Upper lobe of left lung (tissue), 6 donors: Measurements from ENCODE around the gene HOXD12. TPM values are rescaled to one million over a fixed set of nuclear protein-coding genes. Genes with fewer than 3 reads are reported as not detected.

ENCODE experiments used
- ATAC-seq, 2 donors: fragments of 200-7000 bp; cut with Tn5 transposase; one replicate each; pipeline ENCODE4 v1.9.1; 2022; ENCODE audit warnings: mild to moderate bottlenecking in 2 of 2, moderate library complexity in 2 of 2; ENCODE audit not compliant: low FRiP score in 2 of 2
- DNase-seq, 2 donors: peaks; one replicate each; pipeline ENCODE4 v3.0.0-alpha.2; 2019 to 2020
- H3K27ac ChIP-seq, 4 donors: fragments of 200-600 bp; sonication (generic); one replicate each; pipeline ENCODE4 v1.5.1; 2016 to 2019
- H3K27me3 ChIP-seq, 4 donors: fragments of 200-600 bp; sonication (generic); one replicate each; pipeline ENCODE4 v1.5.1; 2017 to 2019
- H3K36me3 ChIP-seq, 4 donors: fragments of 200-600 bp; sonication (generic); one replicate each; pipeline ENCODE4 v1.5.1; 2016 to 2019
- H3K4me1 ChIP-seq, 4 donors: fragments of 200-600 bp; sonication (generic); one replicate each; pipeline ENCODE4 v1.5.1; 2018 to 2019
- H3K4me3 ChIP-seq, 4 donors: fragments of 200-600 bp; sonication (generic); one replicate each; pipeline ENCODE4 v1.5.1; 2017 to 2019; ENCODE audit warnings: mild to moderate bottlenecking in 2 of 4, moderate library complexity in 1 of 4
- H3K9me3 ChIP-seq, 4 donors: fragments of 200-600 bp; sonication (generic); one replicate each; pipeline ENCODE4 v1.5.1; 2018 to 2019
- EP300 ChIP-seq, 4 donors: sonication (generic); formaldehyde crosslinking; IDR thresholded peaks; one replicate each; pipeline ENCODE4 v1.5.1; 2017; ENCODE audit warnings: antibody characterized with exemption in 4 of 4, control low read depth in 2 of 4
- POLR2A ChIP-seq, 4 donors: fragments of 450-650 bp; IDR thresholded peaks; one replicate each; pipeline ENCODE4 v1.5.1; 2016 to 2017; ENCODE audit warnings: antibody characterized with exemption in 4 of 4, mild to moderate bottlenecking in 2 of 4
- POLR2AphosphoS5 ChIP-seq, 2 donors: sonication (generic); formaldehyde crosslinking; IDR thresholded peaks; one replicate each; pipeline ENCODE4 v1.5.1; 2017; ENCODE audit warnings: antibody characterized with exemption in 2 of 2
- WGBS, 2 donors: methylation state at CpG; one replicate each; pipeline ENCODE4 v1.1.5; 2017 to 2018; 5-methylcytosine and 5-hydroxymethylcytosine counted together
- total RNA-seq, 6 donors: library from RNA; depleted of rRNA in 4 of 6; stranded (reverse); fragments of >200 nt in 4 of 6; gene quantifications; one replicate each; pipeline versions ENCODE4 v1.1.0 to v1.2.1, GENCODE V29; 2016 to 2021
- TF ChIP-seq, protein P1 (sequence below), 6 experiments: fragments of 450-650 bp in 4 of 6; fragments of 200-600 bp in 2 of 6; sonication (generic) in 2 of 6; IDR thresholded peaks; one replicate each; pipeline ENCODE4 v1.5.1; 2016 to 2019; ENCODE audit warnings: antibody characterized with exemption in 6 of 6
- donor health status: DM: no; HTN: no; CAD: no; lungs with moderate emphysema.
- donor health status: DM: no; HTN: yes; CAD: no; lungs with severe emphysema.

The HOXD12 gene
- total RNA-seq, 6 donors from 2014 or later, result not detected

DNA sequence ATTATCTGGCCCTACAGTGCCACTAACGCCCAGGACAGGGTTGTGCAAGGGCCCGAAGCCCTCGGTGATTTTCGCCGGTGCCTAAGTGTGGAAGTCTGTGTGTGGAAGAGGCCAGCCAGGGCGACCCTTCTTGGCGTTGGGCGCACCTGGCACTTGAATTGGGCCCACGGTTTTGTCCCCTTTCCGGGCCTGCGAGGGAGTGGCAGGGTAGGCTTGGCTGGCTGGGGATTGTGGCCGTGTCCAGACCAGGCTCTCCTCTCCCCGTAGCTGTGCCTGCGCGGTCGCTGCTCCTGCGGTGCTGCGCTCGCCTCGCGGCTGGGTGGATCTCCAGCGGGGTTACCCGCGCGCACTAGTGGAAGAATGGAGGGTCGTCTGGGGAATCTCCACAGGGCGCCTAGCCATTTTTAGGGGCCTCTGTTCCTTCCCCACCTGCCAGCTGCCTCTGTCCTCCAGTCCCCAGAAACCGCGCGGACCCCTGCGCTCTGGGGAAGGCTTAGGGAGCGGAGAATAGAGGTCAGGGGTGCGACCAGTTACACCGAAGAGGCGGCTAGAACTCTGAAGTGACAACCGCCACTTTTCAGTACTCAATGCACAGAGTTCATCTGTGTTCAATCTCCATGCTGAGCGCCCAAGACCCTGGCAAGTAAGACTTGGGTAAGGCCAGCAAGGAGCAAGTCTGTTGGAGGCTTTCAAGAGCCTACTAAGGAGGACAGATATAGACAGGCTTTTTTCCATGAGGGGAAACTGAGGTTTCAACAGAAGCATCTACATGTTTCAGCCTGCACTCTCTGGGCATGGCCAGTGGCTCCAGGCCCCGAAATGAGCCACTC is 31.8 kb upstream of the HOXD12 start:
- Histone ChIP-seq H3K9me3 (no peaks in the 10 kb centered on the region), H3K27me3 (peaks cover 0 to 60% (median 31%) of the 10 kb centered on the region in 4 donors), H3K36me3 (no peaks in the 10 kb centered on the region), H3K4me1 (peaks cover 10 to 30% (median 14%) of the 10 kb centered on the region in 4 donors), H3K27ac (no peak overlapping the region), H3K4me3 (peak overlapping the region in 3 of 4 donors; percentile 21 to 39 (median 34))
- WGBS, 2 donors, result 0 to 9% methylated on average over 13 to 32 of the region's 38 CpGs
- TF ChIP-seq POLR2AphosphoS5 (IDR thresholded peaks at IDR 0.05) (no peak), POLR2A (IDR thresholded peaks at IDR 0.05) (no peak), EP300 (IDR thresholded peaks at IDR 0.05) (no peak)
- TF ChIP-seq, protein P1, sequence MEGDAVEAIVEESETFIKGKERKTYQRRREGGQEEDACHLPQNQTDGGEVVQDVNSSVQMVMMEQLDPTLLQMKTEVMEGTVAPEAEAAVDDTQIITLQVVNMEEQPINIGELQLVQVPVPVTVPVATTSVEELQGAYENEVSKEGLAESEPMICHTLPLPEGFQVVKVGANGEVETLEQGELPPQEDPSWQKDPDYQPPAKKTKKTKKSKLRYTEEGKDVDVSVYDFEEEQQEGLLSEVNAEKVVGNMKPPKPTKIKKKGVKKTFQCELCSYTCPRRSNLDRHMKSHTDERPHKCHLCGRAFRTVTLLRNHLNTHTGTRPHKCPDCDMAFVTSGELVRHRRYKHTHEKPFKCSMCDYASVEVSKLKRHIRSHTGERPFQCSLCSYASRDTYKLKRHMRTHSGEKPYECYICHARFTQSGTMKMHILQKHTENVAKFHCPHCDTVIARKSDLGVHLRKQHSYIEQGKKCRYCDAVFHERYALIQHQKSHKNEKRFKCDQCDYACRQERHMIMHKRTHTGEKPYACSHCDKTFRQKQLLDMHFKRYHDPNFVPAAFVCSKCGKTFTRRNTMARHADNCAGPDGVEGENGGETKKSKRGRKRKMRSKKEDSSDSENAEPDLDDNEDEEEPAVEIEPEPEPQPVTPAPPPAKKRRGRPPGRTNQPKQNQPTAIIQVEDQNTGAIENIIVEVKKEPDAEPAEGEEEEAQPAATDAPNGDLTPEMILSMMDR (IDR thresholded peaks at IDR 0.05), result no peak
- peak in 1 of 2 donors; percentile 58 for DNase-seq
- ATAC-seq, result peak in 1 of 2 donors; percentile 39

DNA sequence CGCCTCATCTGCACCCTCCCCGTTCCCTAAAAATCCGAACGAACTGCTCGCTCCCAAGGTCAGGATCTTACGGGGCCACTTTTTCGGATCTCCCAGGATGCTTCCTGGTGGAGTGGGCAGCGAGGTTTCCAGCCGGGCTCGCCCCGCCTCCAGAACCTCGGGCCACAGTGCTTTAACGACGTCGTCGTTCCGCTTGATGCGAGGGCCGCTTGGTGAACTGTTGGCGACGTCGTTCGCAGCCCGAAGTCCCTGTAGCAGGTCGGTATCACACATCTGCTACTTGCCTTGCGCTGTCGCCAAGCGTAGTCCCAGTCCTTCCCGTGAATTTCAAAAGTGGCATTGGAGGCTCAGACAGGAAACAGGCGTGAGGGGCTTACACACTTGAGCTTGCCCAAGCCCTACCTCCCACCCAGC is 31.2 kb upstream of the HOXD12 start:
- Histone ChIP-seq H3K4me3 (no peak overlapping the region), H3K9me3 (no peaks in the 10 kb centered on the region), H3K36me3 (no peaks in the 10 kb centered on the region), H3K27me3 (peaks cover 0 to 66% (median 34%) of the 10 kb centered on the region in 4 donors), H3K4me1 (peaks cover 10 to 30% (median 14%) of the 10 kb centered on the region in 4 donors), H3K27ac (no peak overlapping the region)
- ATAC-seq (no peak), DNase-seq (peak in 1 of 2 donors; percentile 57)
- TF ChIP-seq POLR2AphosphoS5 (IDR thresholded peaks at IDR 0.05), result no peak
- TF ChIP-seq, protein P1 (IDR thresholded peaks at IDR 0.05), result no peak
- TF ChIP-seq POLR2A (IDR thresholded peaks at IDR 0.05), result no peak
- no peak for TF ChIP-seq EP300 (IDR thresholded peaks at IDR 0.05)
- WGBS, 2 donors, result 10 to 11% methylated on average over 6 to 20 of the region's 30 CpGs

DNA sequence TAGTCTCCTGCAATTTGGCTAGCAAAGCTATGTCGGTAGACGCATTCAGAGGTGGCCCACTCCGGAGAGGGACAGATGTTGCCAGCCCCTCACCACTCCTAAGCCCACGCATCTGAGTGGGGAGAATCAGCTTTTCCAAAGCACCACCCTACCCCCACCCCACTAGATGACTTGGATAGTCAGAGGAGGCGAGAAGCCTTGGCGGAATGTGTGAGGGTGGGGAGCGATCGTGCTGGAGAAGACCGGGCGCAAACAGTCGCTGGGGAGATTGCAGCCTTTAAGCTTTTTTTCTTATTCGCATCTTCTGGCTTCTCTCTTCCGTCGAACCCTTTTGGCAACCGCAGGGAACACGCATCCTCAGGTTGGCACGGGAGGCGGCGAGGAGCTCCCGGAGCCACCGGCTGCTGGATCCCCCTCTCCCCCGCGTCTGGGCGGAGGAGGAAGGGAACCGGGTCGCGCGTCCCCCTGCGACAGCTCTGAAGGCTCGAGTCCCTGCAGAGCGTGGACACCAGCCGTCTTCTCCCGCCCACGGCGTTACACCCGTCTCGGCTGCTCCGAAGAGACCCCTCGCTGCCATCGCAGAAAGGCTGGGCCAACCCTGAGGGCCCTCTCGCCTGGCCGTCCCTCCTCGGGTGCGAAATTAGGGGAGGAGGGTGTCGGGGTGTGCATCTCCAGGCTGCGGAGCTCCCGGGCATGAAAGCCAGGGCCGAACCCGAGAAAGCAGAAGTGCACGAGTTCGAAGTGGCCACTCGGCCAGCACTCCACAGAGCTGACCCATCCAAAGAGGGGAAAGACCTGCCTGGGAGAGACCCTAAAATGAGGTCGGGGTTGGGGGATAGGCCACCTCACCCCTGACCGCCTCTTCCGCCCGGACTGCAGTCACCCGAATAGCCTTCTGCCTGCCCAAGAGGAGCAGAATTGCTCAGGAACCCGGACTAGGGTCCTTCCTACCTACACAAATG is 28.0 kb upstream of the HOXD12 start:
- H3K4me3 ChIP-seq, result no peak overlapping the region
- H3K27me3 ChIP-seq, result peaks cover 0 to 91% (median 45%) of the 10 kb centered on the region in 4 donors
- TF ChIP-seq POLR2A (IDR thresholded peaks at IDR 0.05), result no peak
- TF ChIP-seq EP300 (IDR thresholded peaks at IDR 0.05), result no peak
- no peak for TF ChIP-seq POLR2AphosphoS5 (IDR thresholded peaks at IDR 0.05)
- TF ChIP-seq, protein P1 (IDR thresholded peaks at IDR 0.05), result no peak
- H3K9me3 ChIP-seq, result no peaks in the 10 kb centered on the region
- H3K36me3 ChIP-seq, result no peaks in the 10 kb centered on the region
- peak; percentile 10 to 27 for ATAC-seq
- H3K27ac ChIP-seq, result no peak overlapping the region
- H3K4me1 ChIP-seq, result peaks cover 10 to 30% (median 14%) of the 10 kb centered on the region in 4 donors
- 13 to 18% methylated on average over 27 to 38 of the region's 58 CpGs for WGBS, 2 donors
- peak in 1 of 2 donors; percentile 76 for DNase-seq

DNA sequence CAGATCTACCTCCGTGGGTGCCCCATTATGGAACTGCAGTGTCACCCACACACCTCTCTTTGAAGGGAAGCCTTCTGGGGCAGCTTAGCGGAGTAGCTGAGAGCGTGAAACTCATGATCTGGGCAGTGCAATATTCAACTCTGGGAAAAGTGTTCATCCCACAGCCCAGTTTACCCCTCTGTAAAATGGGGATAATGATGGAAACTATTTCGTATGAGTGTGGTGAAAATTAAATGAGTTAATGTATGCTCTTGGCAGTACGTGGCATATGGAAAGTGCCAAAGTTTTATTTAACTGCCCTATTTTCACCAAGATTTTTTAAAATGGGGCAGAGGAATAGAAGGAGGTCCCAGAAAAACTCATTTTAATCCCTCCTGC is 27.3 kb upstream of the HOXD12 start:
- WGBS, 2 donors, result 26 to 30% methylated on average over 5 of the region's 5 CpGs
- DNase-seq (no peak), ATAC-seq (no peak)
- Histone ChIP-seq H3K36me3 (no peaks in the 10 kb centered on the region), H3K27me3 (peaks cover 0 to 91% (median 39%) of the 10 kb centered on the region in 4 donors), H3K9me3 (no peaks in the 10 kb centered on the region), H3K4me1 (peaks cover 6 to 23% (median 9%) of the 10 kb centered on the region in 4 donors), H3K27ac (no peak overlapping the region), H3K4me3 (no peak overlapping the region)
- TF ChIP-seq, protein P1 (IDR thresholded peaks at IDR 0.05), result no peak
- TF ChIP-seq POLR2A (IDR thresholded peaks at IDR 0.05) (no peak), POLR2AphosphoS5 (IDR thresholded peaks at IDR 0.05) (no peak), EP300 (IDR thresholded peaks at IDR 0.05) (no peak)
